GM12878 (cell line): ENCODE results near the gene GUCY2D. TPM values are rescaled to one million over a fixed set of nuclear protein-coding genes. Genes with fewer than 3 reads are reported as not detected.

ENCODE experiments used
- ATAC-seq: fragments of 200-7000 bp; cut with Tn5 transposase; 3 replicates; pipeline ENCODE4 v1.9.1; 2020; ENCODE audit warnings: mild to moderate bottlenecking, moderate library complexity
- BruUV-seq: library from RNA; stranded (reverse); fragments of 400-500 nt; replicated peaks from 2 replicates; lab custom pipeline; 2021; lab: Mats Ljungman, UMichigan
- CTCF ChIA-PET: fragments of 300-600 bp; sonication (Branson Sonifier 250); formaldehyde crosslinking; extraction: SDS; loops from one replicate; lab custom pipeline; 2021; ENCODE audit warnings: inconsistent platforms; lab: Yijun Ruan, JAX
- POLR2A ChIA-PET: fragments of 350-600 bp; formaldehyde crosslinking; extraction: SDS; loops from one replicate; lab custom pipeline; 2021; ENCODE audit warnings: inconsistent platforms; lab: Charles Lee
- RAD21 ChIA-PET: fragments of 300-600 bp; sonication (Branson Sonifier 250); formaldehyde crosslinking; loops from one replicate; lab custom pipeline; 2023; ENCODE audit warnings: antibody characterized with exemption; ENCODE audit not compliant: unreplicated experiment; lab: Charles Lee
- SMC1A ChIA-PET: fragments of 300-600 bp; sonication (Branson Sonifier 250); formaldehyde crosslinking; loops from one replicate; lab custom pipeline; 2023; ENCODE audit not compliant: unreplicated experiment, uncharacterized antibody; lab: Charles Lee
- DNase-seq: peaks from one replicate; pipeline ENCODE4 v3.0.0-alpha.2; 2011; ENCODE audit warnings: low read depth, low spot score
- FAIRE-seq: peaks from 3 replicates; lab custom pipeline; 2011; peaks lifted over from hg19 to GRCh38; lab: Jason Lieb, UNC
- H2AFZ ChIP-seq: 2 replicates; pipeline ENCODE4 v1.6.0; 2011; ENCODE audit warnings: low read depth, low read length, control low read depth; ENCODE audit not compliant: control insufficient read depth
- H3K27ac ChIP-seq: 2 replicates; pipeline ENCODE4 v1.5.1; 2011; ENCODE audit warnings: control low read depth; ENCODE audit not compliant: control insufficient read depth, insufficient read depth
- H3K27me3 ChIP-seq, 2 experiments: replicated peaks in 1 of 2; 2 replicates each; pipeline versions ENCODE4 v1.6.0 to v1.6.1; 2011; ENCODE audit warnings: low read length in 1 of 2; ENCODE audit not compliant: control insufficient read depth in 2 of 2, insufficient read depth in 2 of 2
- H3K36me3 ChIP-seq, 2 experiments: 2 replicates each; pipeline ENCODE4 v1.5.1; 2011; ENCODE audit warnings: low read length in 1 of 2; ENCODE audit not compliant: control insufficient read depth in 2 of 2, insufficient read depth in 2 of 2
- H3K4me1 ChIP-seq: 2 replicates; pipeline ENCODE4 v1.6.1; 2011; ENCODE audit warnings: mild to moderate bottlenecking, low read length, moderate library complexity, mixed read lengths; ENCODE audit not compliant: control insufficient read depth, insufficient read depth
- H3K4me2 ChIP-seq: 2 replicates; pipeline ENCODE4 v1.6.0; 2011; ENCODE audit warnings: control low read depth; ENCODE audit not compliant: control insufficient read depth, insufficient read depth
- H3K4me3 ChIP-seq: fragments of 200-600 bp; sonication (generic); 2 replicates; pipeline ENCODE4 v1.5.1; 2016
- H3K79me2 ChIP-seq: 2 replicates; pipeline ENCODE4 v1.6.0; 2011; ENCODE audit warnings: low read length; ENCODE audit not compliant: control insufficient read depth, insufficient read depth
- H3K9ac ChIP-seq: 2 replicates; pipeline ENCODE4 v1.8.0; 2011; ENCODE audit warnings: low read length, control low read depth, mixed read lengths; ENCODE audit not compliant: control insufficient read depth, insufficient read depth
- H3K9me3 ChIP-seq: replicated peaks from 3 replicates; pipeline ENCODE4 v1.5.1; 2011; ENCODE audit warnings: mild to moderate bottlenecking, low read length; ENCODE audit not compliant: control insufficient read depth, insufficient read depth
- H4K20me1 ChIP-seq: 2 replicates; pipeline ENCODE4 v1.6.0; 2011; ENCODE audit not compliant: control insufficient read depth, insufficient read depth
- CHD2 ChIP-seq: IDR thresholded peaks from 2 replicates; pipeline ENCODE4 v1.6.1; 2011; ENCODE audit warnings: low read depth, low read length, improper control_type of control experiment, borderline replicate concordance
- RAD21 ChIP-seq: IDR thresholded peaks from 2 replicates; pipeline ENCODE4 v1.6.1; 2011; ENCODE audit warnings: mild to moderate bottlenecking, low read depth, low read length, moderate library complexity; ENCODE audit not compliant: insufficient read depth
- SMC3 ChIP-seq: IDR thresholded peaks from 2 replicates; pipeline ENCODE4 v1.6.1; 2011; ENCODE audit warnings: low read length, improper control_type of control experiment, borderline replicate concordance
- STAT3 ChIP-seq: IDR thresholded peaks from 2 replicates; pipeline ENCODE4 v1.6.1; 2011; ENCODE audit warnings: low read depth, low read length, improper control_type of control experiment
- WGBS: methylation state at CpG from one replicate; pipeline ENCODE4 v1.1.6; 2016; ENCODE audit warnings: low lambda C conversion rate; ENCODE audit not compliant: insufficient replicate concordance, insufficient coverage; ENCODE audit errors: missing lambda C conversion rate; 5-methylcytosine and 5-hydroxymethylcytosine counted together
- in situ Hi-C: fragments of 300-500 bp; cut with MboI; formaldehyde crosslinking; loops from 9 replicates; pipeline ENCODE4 v1.14.3; 2018; ENCODE audit warnings: mixed read lengths
- intact Hi-C: fragments of 100-400 bp; cut with micrococcal nuclease; formaldehyde crosslinking; loops from one replicate; pipeline ENCODE4 v1.14.2; 2022; ENCODE audit not compliant: unreplicated experiment
- polyA plus RNA-seq, 11 experiments: library from polyadenylated mRNA; depleted of rRNA in 4 of 11; unstranded in 6 of 11; stranded (reverse) in 5 of 11; fragments of >200 nt; fragmentation: Nextera tagmentation in 4 of 11; fragmentation: Illumina TruSeq in 1 of 11; extraction: Ambion mirVana in 4 of 11; extraction: Trizol in 1 of 11; gene quantifications; 1 replicate in 1 of 11; 2 replicates in 10 of 11; pipeline versions ENCODE4 v1.2.1 to v1.2.3, GENCODE V29; 2011 to 2016; ENCODE audit warnings: inconsistent platforms in 2 of 11, missing spikeins in 2 of 11, low read depth in 1 of 11
- total RNA-seq, 4 experiments: library from RNA; depleted of rRNA in 3 of 4; stranded (reverse); fragments of >200 nt in 3 of 4; fragmentation: Illumina TruSeq in 1 of 4; extraction: Trizol in 1 of 4; gene quantifications; 2 replicates each; pipeline versions ENCODE4 v1.2.1 to v1.2.3, GENCODE V29; 2013 to 2021
- TF ChIP-seq, protein P1 (sequence below), 3 experiments: IDR thresholded peaks in 2 of 3; conservative IDR thresholded peaks in 1 of 3; 2 replicates each; pipeline ENCODE4 v1.5.1; 2011; ENCODE audit warnings: low read depth in 3 of 3, low read length in 3 of 3, mild to moderate bottlenecking in 3 of 3, control low read depth in 2 of 3, moderate library complexity in 2 of 3, inconsistent platforms in 1 of 3, mixed read lengths in 1 of 3; ENCODE audit not compliant: control insufficient read depth in 2 of 3, insufficient read depth in 1 of 3; ENCODE audit errors: extremely low read depth in 1 of 3

GUCY2D gene
- total and polyA plus RNA-seq, 10 of the 15 experiments (the other 5 are each of a cell fraction or from before 2014, with no cell fraction given), result not detected

GRCh38 chr17:7982666-7983065 lies 19.7 kb upstream of the GUCY2D start:
- H3K27ac ChIP-seq, result no peak overlapping the region
- no peaks in the 10 kb centered on the region for H4K20me1 ChIP-seq
- in situ Hi-C loops (no loop called here), intact Hi-C loops (no loop called here)
- no peak for FAIRE-seq
- H3K27me3 ChIP-seq, result peaks cover 0 to 5% of the 10 kb centered on the region in 2 experiments; a peak in 1 of 4 replicates
- no peaks in the 10 kb centered on the region for H3K36me3 ChIP-seq
- ChIA-PET POLR2A (interaction anchor here (0.6 kb wide), 1 partner anchor 117 kb away, joined by 6 read pairs; no protein-coding TSS in a partner anchor), RAD21 (interaction anchor here (0.6 to 2.5 kb wide), 10 partner anchors 50 to 285 kb away, joined by 3 to 16 read pairs (median 5); partner anchors contain the start of genes CNTROB, NAA38, RNF227 and TRAPPC1), CTCF (interaction anchor here (0.6 to 16.8 kb wide), 18 partner anchors 10 to 252 kb away, joined by 3 to 308 read pairs (median 5); partner anchors contain the start of genes CNTROB, CYB5D1, KCNAB3 and KDM6B), SMC1A (interaction anchor here (0.6 to 3.0 kb wide), 12 partner anchors 37 to 239 kb away, joined by 3 to 16 read pairs (median 4); partner anchors contain the start of genes CNTROB and TRAPPC1)
- no peak overlapping the region for H3K4me2 ChIP-seq
- no peak for DNase-seq
- H3K79me2 ChIP-seq, result no peaks in the 10 kb centered on the region
- H3K4me3 ChIP-seq, result no peak overlapping the region
- TF ChIP-seq SMC3 (peak; percentile 35; the same call in 1 of the 2 replicates), RAD21 (peak; percentile 41; the same call in 1 of the 2 replicates), STAT3 (no peak), CHD2 (no peak)
- TF ChIP-seq, protein P1, sequence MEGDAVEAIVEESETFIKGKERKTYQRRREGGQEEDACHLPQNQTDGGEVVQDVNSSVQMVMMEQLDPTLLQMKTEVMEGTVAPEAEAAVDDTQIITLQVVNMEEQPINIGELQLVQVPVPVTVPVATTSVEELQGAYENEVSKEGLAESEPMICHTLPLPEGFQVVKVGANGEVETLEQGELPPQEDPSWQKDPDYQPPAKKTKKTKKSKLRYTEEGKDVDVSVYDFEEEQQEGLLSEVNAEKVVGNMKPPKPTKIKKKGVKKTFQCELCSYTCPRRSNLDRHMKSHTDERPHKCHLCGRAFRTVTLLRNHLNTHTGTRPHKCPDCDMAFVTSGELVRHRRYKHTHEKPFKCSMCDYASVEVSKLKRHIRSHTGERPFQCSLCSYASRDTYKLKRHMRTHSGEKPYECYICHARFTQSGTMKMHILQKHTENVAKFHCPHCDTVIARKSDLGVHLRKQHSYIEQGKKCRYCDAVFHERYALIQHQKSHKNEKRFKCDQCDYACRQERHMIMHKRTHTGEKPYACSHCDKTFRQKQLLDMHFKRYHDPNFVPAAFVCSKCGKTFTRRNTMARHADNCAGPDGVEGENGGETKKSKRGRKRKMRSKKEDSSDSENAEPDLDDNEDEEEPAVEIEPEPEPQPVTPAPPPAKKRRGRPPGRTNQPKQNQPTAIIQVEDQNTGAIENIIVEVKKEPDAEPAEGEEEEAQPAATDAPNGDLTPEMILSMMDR (IDR thresholded peaks at IDR 0.05 in 2 of 3, conservative IDR thresholded peaks at IDR 0.05 in 1 of 3; ENCODE audit: control insufficient read depth in 2 of 3, extremely low read depth in 1 of 3, insufficient read depth in 1 of 3, low read depth in 3 of 3, low read length in 3 of 3), result peak in 2 of 3 experiments; percentile 9 to 40; a peak in 2 of 6 replicates
- BruUV-seq, result no TSS peak
- WGBS, result 59% methylated on average over 6 of the region's 6 CpGs
- no peaks in the 10 kb centered on the region for H3K9me3 ChIP-seq
- no peaks in the 10 kb centered on the region for H3K4me1 ChIP-seq
- no peak for ATAC-seq
- H2AFZ ChIP-seq, result no peak overlapping the region
- no peak overlapping the region for H3K9ac ChIP-seq
